HL-60 (cell line): ENCODE data around the gene C19orf12.

Experiments
- GABPA ChIP-seq: IDR thresholded peaks from 2 replicates; pipeline ENCODE4 v1.6.1; 2012; ENCODE audit warnings: low read depth
- POLR2AphosphoS5 ChIP-seq: IDR thresholded peaks from 2 replicates; pipeline ENCODE4 v1.6.1; 2012; ENCODE audit warnings: low read depth
- TF ChIP-seq, protein P1 (sequence below): IDR thresholded peaks from one replicate; pipeline ENCODE4 v1.5.1; 2011; ENCODE audit warnings: low read length, control low read depth, inconsistent platforms; ENCODE audit not compliant: insufficient read depth
- TF ChIP-seq, protein P2 (sequence below): IDR thresholded peaks from 2 replicates; pipeline ENCODE4 v1.6.1; 2012; ENCODE audit warnings: low read depth; ENCODE audit not compliant: insufficient replicate concordance

DNA sequence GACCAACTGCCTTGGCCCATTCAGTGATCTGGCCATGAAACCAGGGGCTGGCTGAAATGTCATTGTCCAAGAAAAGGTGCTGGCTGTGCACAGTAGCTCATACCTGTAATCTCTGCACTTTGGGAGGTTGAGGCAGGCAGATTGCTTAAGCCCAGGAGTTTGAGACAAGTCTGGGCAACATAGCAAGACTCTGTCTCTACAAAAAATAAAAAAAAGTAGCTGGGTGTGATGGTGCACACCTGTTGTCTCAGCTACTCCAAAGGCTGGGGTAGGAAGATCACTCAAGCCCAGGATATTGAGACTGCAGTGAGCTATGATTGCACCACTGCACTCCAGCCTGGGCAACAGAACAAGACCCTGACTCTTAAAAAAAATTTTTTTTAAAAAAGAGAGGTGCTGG lies 28.6 kb upstream of the C19orf12 start:
- TF ChIP-seq, protein P1, sequence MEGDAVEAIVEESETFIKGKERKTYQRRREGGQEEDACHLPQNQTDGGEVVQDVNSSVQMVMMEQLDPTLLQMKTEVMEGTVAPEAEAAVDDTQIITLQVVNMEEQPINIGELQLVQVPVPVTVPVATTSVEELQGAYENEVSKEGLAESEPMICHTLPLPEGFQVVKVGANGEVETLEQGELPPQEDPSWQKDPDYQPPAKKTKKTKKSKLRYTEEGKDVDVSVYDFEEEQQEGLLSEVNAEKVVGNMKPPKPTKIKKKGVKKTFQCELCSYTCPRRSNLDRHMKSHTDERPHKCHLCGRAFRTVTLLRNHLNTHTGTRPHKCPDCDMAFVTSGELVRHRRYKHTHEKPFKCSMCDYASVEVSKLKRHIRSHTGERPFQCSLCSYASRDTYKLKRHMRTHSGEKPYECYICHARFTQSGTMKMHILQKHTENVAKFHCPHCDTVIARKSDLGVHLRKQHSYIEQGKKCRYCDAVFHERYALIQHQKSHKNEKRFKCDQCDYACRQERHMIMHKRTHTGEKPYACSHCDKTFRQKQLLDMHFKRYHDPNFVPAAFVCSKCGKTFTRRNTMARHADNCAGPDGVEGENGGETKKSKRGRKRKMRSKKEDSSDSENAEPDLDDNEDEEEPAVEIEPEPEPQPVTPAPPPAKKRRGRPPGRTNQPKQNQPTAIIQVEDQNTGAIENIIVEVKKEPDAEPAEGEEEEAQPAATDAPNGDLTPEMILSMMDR, result no peak
- no peak for TF ChIP-seq GABPA
- no peak for TF ChIP-seq POLR2AphosphoS5
- TF ChIP-seq, protein P2, sequence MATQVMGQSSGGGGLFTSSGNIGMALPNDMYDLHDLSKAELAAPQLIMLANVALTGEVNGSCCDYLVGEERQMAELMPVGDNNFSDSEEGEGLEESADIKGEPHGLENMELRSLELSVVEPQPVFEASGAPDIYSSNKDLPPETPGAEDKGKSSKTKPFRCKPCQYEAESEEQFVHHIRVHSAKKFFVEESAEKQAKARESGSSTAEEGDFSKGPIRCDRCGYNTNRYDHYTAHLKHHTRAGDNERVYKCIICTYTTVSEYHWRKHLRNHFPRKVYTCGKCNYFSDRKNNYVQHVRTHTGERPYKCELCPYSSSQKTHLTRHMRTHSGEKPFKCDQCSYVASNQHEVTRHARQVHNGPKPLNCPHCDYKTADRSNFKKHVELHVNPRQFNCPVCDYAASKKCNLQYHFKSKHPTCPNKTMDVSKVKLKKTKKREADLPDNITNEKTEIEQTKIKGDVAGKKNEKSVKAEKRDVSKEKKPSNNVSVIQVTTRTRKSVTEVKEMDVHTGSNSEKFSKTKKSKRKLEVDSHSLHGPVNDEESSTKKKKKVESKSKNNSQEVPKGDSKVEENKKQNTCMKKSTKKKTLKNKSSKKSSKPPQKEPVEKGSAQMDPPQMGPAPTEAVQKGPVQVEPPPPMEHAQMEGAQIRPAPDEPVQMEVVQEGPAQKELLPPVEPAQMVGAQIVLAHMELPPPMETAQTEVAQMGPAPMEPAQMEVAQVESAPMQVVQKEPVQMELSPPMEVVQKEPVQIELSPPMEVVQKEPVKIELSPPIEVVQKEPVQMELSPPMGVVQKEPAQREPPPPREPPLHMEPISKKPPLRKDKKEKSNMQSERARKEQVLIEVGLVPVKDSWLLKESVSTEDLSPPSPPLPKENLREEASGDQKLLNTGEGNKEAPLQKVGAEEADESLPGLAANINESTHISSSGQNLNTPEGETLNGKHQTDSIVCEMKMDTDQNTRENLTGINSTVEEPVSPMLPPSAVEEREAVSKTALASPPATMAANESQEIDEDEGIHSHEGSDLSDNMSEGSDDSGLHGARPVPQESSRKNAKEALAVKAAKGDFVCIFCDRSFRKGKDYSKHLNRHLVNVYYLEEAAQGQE, result no peak
